ENCODE results near the gene RASSF3. TPM values are rescaled to one million over a fixed set of nuclear protein-coding genes. Genes with fewer than 3 reads are reported as not detected.

RASSF3 gene
- total RNA-seq, 2 experiments from 2014 or later = 16.3 to 49.9 TPM

DNA sequence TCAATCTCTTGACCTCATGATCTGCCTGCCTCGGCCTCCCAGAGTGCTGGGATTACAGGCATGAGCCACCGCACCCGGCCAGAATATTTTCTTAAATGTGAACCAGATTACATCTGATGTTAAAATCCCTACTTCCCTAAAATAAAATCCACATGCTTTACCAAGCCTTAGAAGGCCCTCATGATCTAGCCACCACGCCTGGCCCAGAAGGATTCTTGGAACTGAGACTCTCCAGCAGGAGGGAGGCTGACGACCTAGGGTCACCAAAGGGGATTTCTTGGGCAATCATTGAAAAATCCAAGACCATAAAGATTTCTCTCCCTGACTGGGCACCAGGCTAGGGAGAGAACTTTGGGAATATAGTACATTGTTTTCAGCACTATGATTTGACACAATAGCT, 25.2 kb upstream of the RASSF3 start:
- Histone ChIP-seq H3K4me1 (ENCODE audit: insufficient read depth, low read length, poor library complexity, severe bottlenecking) (peaks cover 14% of the 10 kb centered on the region), H3K9me3 (ENCODE audit: low read length) (no peaks in the 10 kb centered on the region), H4K20me1 (ENCODE audit: insufficient read depth, low read length) (no peaks in the 10 kb centered on the region), H3K4me2 (ENCODE audit: low read length) (no peak overlapping the region), H3K27ac (ENCODE audit: low read depth, low read length, poor library complexity, severe bottlenecking) (no peak overlapping the region), H3K9me2 (ENCODE audit: insufficient read depth, low read length) (no peaks in the 10 kb centered on the region), H3K4me3 (ENCODE audit: low read depth, low read length, poor library complexity, severe bottlenecking) (no peak overlapping the region), H2AFZ (ENCODE audit: low read length) (no peak overlapping the region), H3K36me3 (ENCODE audit: insufficient read depth, low read length) (no peaks in the 10 kb centered on the region), H3K79me2 (ENCODE audit: insufficient read depth, low read depth, low read length) (no peaks in the 10 kb centered on the region)
- ChIA-PET CTCF (ENCODE audit: unreplicated experiment) (no interaction called here), POLR2A (interaction anchor here (0.6 to 0.7 kb wide), 2 partner anchors 32 to 300 kb away, joined by 3 to 4 read pairs; no protein-coding TSS in a partner anchor)
- intact Hi-C loops (cut with micrococcal nuclease; ENCODE audit: unreplicated experiment) = no loop called here
- TF ChIP-seq, protein P1, sequence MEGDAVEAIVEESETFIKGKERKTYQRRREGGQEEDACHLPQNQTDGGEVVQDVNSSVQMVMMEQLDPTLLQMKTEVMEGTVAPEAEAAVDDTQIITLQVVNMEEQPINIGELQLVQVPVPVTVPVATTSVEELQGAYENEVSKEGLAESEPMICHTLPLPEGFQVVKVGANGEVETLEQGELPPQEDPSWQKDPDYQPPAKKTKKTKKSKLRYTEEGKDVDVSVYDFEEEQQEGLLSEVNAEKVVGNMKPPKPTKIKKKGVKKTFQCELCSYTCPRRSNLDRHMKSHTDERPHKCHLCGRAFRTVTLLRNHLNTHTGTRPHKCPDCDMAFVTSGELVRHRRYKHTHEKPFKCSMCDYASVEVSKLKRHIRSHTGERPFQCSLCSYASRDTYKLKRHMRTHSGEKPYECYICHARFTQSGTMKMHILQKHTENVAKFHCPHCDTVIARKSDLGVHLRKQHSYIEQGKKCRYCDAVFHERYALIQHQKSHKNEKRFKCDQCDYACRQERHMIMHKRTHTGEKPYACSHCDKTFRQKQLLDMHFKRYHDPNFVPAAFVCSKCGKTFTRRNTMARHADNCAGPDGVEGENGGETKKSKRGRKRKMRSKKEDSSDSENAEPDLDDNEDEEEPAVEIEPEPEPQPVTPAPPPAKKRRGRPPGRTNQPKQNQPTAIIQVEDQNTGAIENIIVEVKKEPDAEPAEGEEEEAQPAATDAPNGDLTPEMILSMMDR (conservative IDR thresholded peaks at IDR 0.05; ENCODE audit: low read length) = no peak
- TF ChIP-seq EZH2phosphoT487 (IDR thresholded peaks at IDR 0.05; ENCODE audit: borderline replicate concordance, low read depth, low read length) = no peak
- no TSS peak for BruUV-seq (replicated peaks)
- DNase-seq (ENCODE audit: low spot score) = no peak

DNA sequence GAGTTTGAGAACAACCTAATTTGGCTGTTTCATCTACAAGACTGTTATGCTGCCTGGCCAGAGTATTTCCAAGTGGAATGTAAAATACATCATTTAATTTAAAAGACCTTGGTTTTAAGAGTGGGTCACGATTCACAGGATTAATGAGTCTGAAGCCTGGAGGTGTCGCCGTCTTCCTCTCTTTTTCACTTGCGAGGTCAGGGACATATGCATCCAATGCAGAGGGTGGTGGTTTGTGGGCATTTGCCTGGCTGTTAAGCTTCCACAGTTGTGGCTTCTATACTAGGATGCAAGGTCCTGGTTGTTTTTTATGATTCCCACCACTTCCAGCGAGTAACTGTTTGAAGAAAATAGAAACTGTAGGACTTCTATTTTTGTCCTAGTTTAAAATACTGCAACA, 22.8 kb upstream of the RASSF3 start:
- POLR2A ChIA-PET = interaction anchor here (0.6 kb wide), 1 partner anchor 75 kb away, joined by 3 read pairs; no protein-coding TSS in a partner anchor
- no peaks in the 10 kb centered on the region for H3K79me2 ChIP-seq (ENCODE audit: insufficient read depth, low read depth, low read length)

DNA sequence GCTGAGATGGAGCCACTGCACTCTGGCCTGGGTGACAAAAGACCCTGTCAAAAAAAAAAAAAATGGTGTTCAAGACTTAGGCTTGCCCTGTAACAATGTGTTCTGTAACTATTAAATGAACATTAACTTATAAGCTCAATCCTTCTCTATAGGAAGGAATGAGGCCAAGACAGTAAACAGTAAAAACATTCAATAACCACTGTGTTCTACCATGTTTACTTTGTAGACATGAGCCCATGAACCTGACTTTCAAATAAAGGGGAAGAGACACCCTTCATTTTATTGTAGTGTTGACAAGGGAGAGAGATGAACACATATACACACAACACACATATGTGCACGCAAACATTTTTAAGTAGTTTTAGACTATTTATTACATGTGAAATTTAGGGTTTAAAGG, 20.1 kb upstream of the RASSF3 start:
- no peak overlapping the region for H3K4me2 ChIP-seq (ENCODE audit: low read length)
- H3K4me3 ChIP-seq (ENCODE audit: low read depth, low read length, poor library complexity, severe bottlenecking) = no peak overlapping the region
- no peaks in the 10 kb centered on the region for H4K20me1 ChIP-seq (ENCODE audit: insufficient read depth, low read length)
- no peaks in the 10 kb centered on the region for H3K9me3 ChIP-seq (ENCODE audit: low read length)
- ChIA-PET POLR2A (interaction anchor here (0.7 to 1.5 kb wide), 6 partner anchors 13 to 619 kb away, joined by 3 to 6 read pairs (median 4); no protein-coding TSS in a partner anchor), CTCF (ENCODE audit: unreplicated experiment) (interaction anchor here (0.6 to 0.8 kb wide), 3 partner anchors 10 to 191 kb away, joined by 3 to 4 read pairs (median 4); no protein-coding TSS in a partner anchor)
- no TSS peak for BruUV-seq (replicated peaks)
- intact Hi-C loops (cut with micrococcal nuclease; ENCODE audit: unreplicated experiment) = no loop called here
- DNase-seq (ENCODE audit: low spot score) = no peak
- no peaks in the 10 kb centered on the region for H3K79me2 ChIP-seq (ENCODE audit: insufficient read depth, low read depth, low read length)
- H3K27ac ChIP-seq (ENCODE audit: low read depth, low read length, poor library complexity, severe bottlenecking) = no peak overlapping the region
- no peak overlapping the region for H2AFZ ChIP-seq (ENCODE audit: low read length)
- no peaks in the 10 kb centered on the region for H3K9me2 ChIP-seq (ENCODE audit: insufficient read depth, low read length)
- no peaks in the 10 kb centered on the region for H3K36me3 ChIP-seq (ENCODE audit: insufficient read depth, low read length)
- no peaks in the 10 kb centered on the region for H3K4me1 ChIP-seq (ENCODE audit: insufficient read depth, low read length, poor library complexity, severe bottlenecking)
- TF ChIP-seq EZH2phosphoT487 (IDR thresholded peaks at IDR 0.05; ENCODE audit: borderline replicate concordance, low read depth, low read length) = no peak
- TF ChIP-seq, protein P1 (conservative IDR thresholded peaks at IDR 0.05; ENCODE audit: low read length) = no peak

More for the DNA sequence above, 22.8 kb upstream of the RASSF3 start:
- H3K4me2 ChIP-seq (ENCODE audit: low read length) = no peak overlapping the region
- BruUV-seq (replicated peaks) = no TSS peak
- H3K4me1 ChIP-seq (ENCODE audit: insufficient read depth, low read length, poor library complexity, severe bottlenecking) = peaks cover 14% of the 10 kb centered on the region
- CTCF ChIA-PET (ENCODE audit: unreplicated experiment) = interaction anchor here (0.6 kb wide), 1 partner anchor 24 kb away, joined by 4 read pairs; no protein-coding TSS in a partner anchor
- no peak overlapping the region for H2AFZ ChIP-seq (ENCODE audit: low read length)
- H3K9me3 ChIP-seq (ENCODE audit: low read length) = no peaks in the 10 kb centered on the region
- H3K9me2 ChIP-seq (ENCODE audit: insufficient read depth, low read length) = no peaks in the 10 kb centered on the region
- no peaks in the 10 kb centered on the region for H3K36me3 ChIP-seq (ENCODE audit: insufficient read depth, low read length)
- no peak overlapping the region for H3K27ac ChIP-seq (ENCODE audit: low read depth, low read length, poor library complexity, severe bottlenecking)
- H3K4me3 ChIP-seq (ENCODE audit: low read depth, low read length, poor library complexity, severe bottlenecking) = no peak overlapping the region
- TF ChIP-seq EZH2phosphoT487 (IDR thresholded peaks at IDR 0.05; ENCODE audit: borderline replicate concordance, low read depth, low read length) = no peak
- TF ChIP-seq, protein P1 (conservative IDR thresholded peaks at IDR 0.05; ENCODE audit: low read length) = no peak
- no peak for DNase-seq (ENCODE audit: low spot score)
- H4K20me1 ChIP-seq (ENCODE audit: insufficient read depth, low read length) = no peaks in the 10 kb centered on the region
- intact Hi-C loops (cut with micrococcal nuclease; ENCODE audit: unreplicated experiment) = no loop called here

All from OCI-LY7 (cell line).